ENCODE results near the gene PROB1.

PROB1 gene

GRCh38 chr5:139361835-139362429, 33.0 kb downstream of the PROB1 start:
- TF ChIP-seq RAD21 (IDR thresholded peaks at IDR 0.05; ENCODE audit: low read depth): no peak
- TF ChIP-seq TAF1 (IDR thresholded peaks at IDR 0.05; ENCODE audit: low read depth): no peak
- TF ChIP-seq NFIC (IDR thresholded peaks at IDR 0.05): no peak
- TF ChIP-seq MAX (IDR thresholded peaks at IDR 0.05): no peak
- no peak for TF ChIP-seq USF1 (IDR thresholded peaks at IDR 0.05)
- TF ChIP-seq TEAD4 (IDR thresholded peaks at IDR 0.05): no peak
- TF ChIP-seq ZBTB7A (IDR thresholded peaks at IDR 0.05; ENCODE audit: low read depth): no peak
- TF ChIP-seq YY1 (IDR thresholded peaks at IDR 0.05; ENCODE audit: low read depth): no peak
- TF ChIP-seq EGR1 (IDR thresholded peaks at IDR 0.05): no peak

- TF ChIP-seq RAD21 (IDR thresholded peaks at IDR 0.05; ENCODE audit: low read depth): no peak
- TF ChIP-seq FOXM1 (IDR thresholded peaks at IDR 0.05; ENCODE audit: borderline replicate concordance, low read depth): no peak
- TF ChIP-seq ZBTB7A (IDR thresholded peaks at IDR 0.05; ENCODE audit: low read depth): no peak
- no peak for TF ChIP-seq CREB1 (IDR thresholded peaks at IDR 0.05; ENCODE audit: low read depth)
- no peak for TF ChIP-seq TEAD4 (IDR thresholded peaks at IDR 0.05)
- TF ChIP-seq TAF1 (IDR thresholded peaks at IDR 0.05; ENCODE audit: low read depth): no peak
- no peak for TF ChIP-seq REST (IDR thresholded peaks at IDR 0.05; ENCODE audit: low read depth)
- TF ChIP-seq CEBPB (IDR thresholded peaks at IDR 0.05): no peak
- TF ChIP-seq TCF12 (IDR thresholded peaks at IDR 0.05; ENCODE audit: low read depth): no peak
- no peak for TF ChIP-seq MAX (IDR thresholded peaks at IDR 0.05)
- no peak for TF ChIP-seq USF1 (IDR thresholded peaks at IDR 0.05)
- no peak for TF ChIP-seq EP300 (IDR thresholded peaks at IDR 0.05; ENCODE audit: borderline replicate concordance)
These were observed 34.5 kb downstream of the PROB1 start for GRCh38 chr5:139360384-139360783.

- TF ChIP-seq YY1 (IDR thresholded peaks at IDR 0.05; ENCODE audit: low read depth) (no peak), CEBPB (IDR thresholded peaks at IDR 0.05) (no peak), CREB1 (IDR thresholded peaks at IDR 0.05; ENCODE audit: low read depth) (no peak), USF1 (IDR thresholded peaks at IDR 0.05) (no peak), ZBTB7A (IDR thresholded peaks at IDR 0.05; ENCODE audit: low read depth) (no peak), EGR1 (IDR thresholded peaks at IDR 0.05) (no peak), TAF1 (IDR thresholded peaks at IDR 0.05; ENCODE audit: low read depth) (no peak), FOXM1 (IDR thresholded peaks at IDR 0.05; ENCODE audit: borderline replicate concordance, low read depth) (no peak), REST (IDR thresholded peaks at IDR 0.05; ENCODE audit: low read depth) (no peak), NFIC (IDR thresholded peaks at IDR 0.05) (no peak), MAX (IDR thresholded peaks at IDR 0.05) (no peak), TEAD4 (IDR thresholded peaks at IDR 0.05) (no peak)
These were observed 36.8 kb downstream of the PROB1 start for GRCh38 chr5:139358064-139358463.

- TF ChIP-seq FOXM1 (IDR thresholded peaks at IDR 0.05; ENCODE audit: borderline replicate concordance, low read depth) (no peak), NFIC (IDR thresholded peaks at IDR 0.05) (no peak), CEBPB (IDR thresholded peaks at IDR 0.05) (no peak), EP300 (IDR thresholded peaks at IDR 0.05; ENCODE audit: borderline replicate concordance) (no peak), ZBTB7A (IDR thresholded peaks at IDR 0.05; ENCODE audit: low read depth) (no peak), TAF1 (IDR thresholded peaks at IDR 0.05; ENCODE audit: low read depth) (no peak), MAX (IDR thresholded peaks at IDR 0.05) (no peak), YY1 (IDR thresholded peaks at IDR 0.05; ENCODE audit: low read depth) (no peak), TEAD4 (IDR thresholded peaks at IDR 0.05) (no peak), REST (IDR thresholded peaks at IDR 0.05; ENCODE audit: low read depth) (no peak)
These were observed 40.7 kb downstream of the PROB1 start for GRCh38 chr5:139354186-139354585.
